Cardiac fibroblast (primary cell): ENCODE measurements around the gene IRF4.

ENCODE experiments used
- DNase-seq, 2 donors: peaks; one replicate each; pipeline versions ENCODE4 v3.0.0 to v3.0.0-alpha.2; 2010; ENCODE audit warnings: low read depth in 2 of 2
- H3K4me3 ChIP-seq, 2 donors: replicated peaks in 1 of 2; 1 replicate in 1 of 2; 2 replicates in 1 of 2; pipeline ENCODE4 v1.5.1; 2011; ENCODE audit warnings: low read depth in 2 of 2, low read length in 2 of 2, mild to moderate bottlenecking in 2 of 2, moderate library complexity in 1 of 2
- CTCF ChIP-seq: IDR thresholded peaks from one replicate; pipeline ENCODE4 v1.5.1; 2011; ENCODE audit warnings: low read depth, mild to moderate bottlenecking, low read length, inconsistent platforms

Gene IRF4

GRCh38 chr6:362924-363249 lies 28.7 kb upstream of the IRF4 start:
- no peak overlapping the region for H3K4me3 ChIP-seq
- DNase-seq = no peak
- TF ChIP-seq CTCF = no peak

- DNase-seq = no peak
These were observed 28.3 kb upstream of the IRF4 start for GRCh38 chr6:363291-363690.

GRCh38 chr6:363909-364308 lies 27.6 kb upstream of the IRF4 start:
- DNase-seq = no peak
- no peak overlapping the region for H3K4me3 ChIP-seq
- TF ChIP-seq CTCF = no peak

More at GRCh38 chr6:363291-363690, 28.3 kb upstream of the IRF4 start:
- no peak for TF ChIP-seq CTCF
- H3K4me3 ChIP-seq = no peak overlapping the region

- H3K4me3 ChIP-seq = no peak overlapping the region
- no peak for DNase-seq
- no peak for TF ChIP-seq CTCF
These were observed 26.7 kb upstream of the IRF4 start for GRCh38 chr6:364609-365540.

- no peak for TF ChIP-seq CTCF
These were observed 25.7 kb upstream of the IRF4 start for GRCh38 chr6:365835-366234.

GRCh38 chr6:366389-367297 lies 24.9 kb upstream of the IRF4 start:
- no peak overlapping the region for H3K4me3 ChIP-seq
- TF ChIP-seq CTCF = no peak
- no peak for DNase-seq

More at GRCh38 chr6:365835-366234, 25.7 kb upstream of the IRF4 start:
- no peak for DNase-seq
- H3K4me3 ChIP-seq = no peak overlapping the region
